Activated naive CD4-positive, alpha-beta T cell treated with anti-CD3 and anti-CD28 coated beads, Interleukin-2, amount 50 U/mL, for 24 hours (primary cell): Measurements from ENCODE around the gene SLC29A4.
"Not testable (repeated sequence)": the region's sequence is repeated elsewhere in the genome, so short reads cannot be mapped to it uniquely, and the experiment has no call there.

ENCODE experiments used
- H3K27ac Mint-ChIP-seq: one replicate; pipeline ENCODE4 v1.8.0; 2021; ENCODE audit warnings: mild to moderate bottlenecking, mixed read lengths
- H3K27me3 Mint-ChIP-seq: one replicate; pipeline ENCODE4 v1.8.0; 2021; ENCODE audit warnings: mixed read lengths
- H3K36me3 Mint-ChIP-seq: one replicate; pipeline ENCODE4 v1.8.0; 2021; ENCODE audit warnings: mixed read lengths
- H3K4me1 Mint-ChIP-seq: one replicate; pipeline ENCODE4 v1.8.0; 2021; ENCODE audit warnings: mixed read lengths
- H3K4me3 Mint-ChIP-seq: one replicate; pipeline ENCODE4 v1.8.0; 2021; ENCODE audit warnings: mild to moderate bottlenecking, mixed read lengths
- H3K9me3 Mint-ChIP-seq: one replicate; pipeline ENCODE4 v1.8.0; 2021; ENCODE audit warnings: mixed read lengths

The SLC29A4 gene

GRCh38 chr7:5282543-5283316, at the start of gene SLC29A4:
Gene SLC29A4, plus strand, starts transcription at chr7:5282943. Its CDS starts 4,874 bp downstream, at chr7:5287817.
- Mint-ChIP-seq H3K27me3 (peaks cover 6% of the 10 kb centered on the region), H3K9me3 (no peaks in the 10 kb centered on the region), H3K36me3 (no peaks in the 10 kb centered on the region), H3K4me3 (no peak within 1 kb of the TSS), H3K4me1 (no peaks in the 10 kb centered on the region), H3K27ac (no peak within 1 kb of the TSS)

- Mint-ChIP-seq H3K9me3 (no peaks in the 10 kb centered on the region), H3K4me1 (peaks cover 10% of the 10 kb centered on the region), H3K4me3 (no peak overlapping the region)
These were observed 47.6 kb upstream of the SLC29A4 start for GRCh38 chr7:5234852-5235831.

GRCh38 chr7:5237286-5237685, 45.5 kb upstream of the SLC29A4 start:
- no peak overlapping the region for H3K27ac Mint-ChIP-seq
- peaks cover 14% of the 10 kb centered on the region for H3K4me1 Mint-ChIP-seq
- no peak overlapping the region for H3K4me3 Mint-ChIP-seq
- no peaks in the 10 kb centered on the region for H3K9me3 Mint-ChIP-seq
- H3K27me3 Mint-ChIP-seq: peaks cover 15% of the 10 kb centered on the region
- H3K36me3 Mint-ChIP-seq: no peaks in the 10 kb centered on the region

More at GRCh38 chr7:5234852-5235831, 47.6 kb upstream of the SLC29A4 start:
- Mint-ChIP-seq H3K27me3 (peaks cover 7% of the 10 kb centered on the region), H3K36me3 (peaks cover 5% of the 10 kb centered on the region), H3K27ac (no peak overlapping the region)

- no peaks in the 10 kb centered on the region for H3K9me3 Mint-ChIP-seq
- no peak overlapping the region for H3K27ac Mint-ChIP-seq
- no peak overlapping the region for H3K4me3 Mint-ChIP-seq
- H3K27me3 Mint-ChIP-seq: peaks cover 15% of the 10 kb centered on the region
- H3K4me1 Mint-ChIP-seq: peaks cover 14% of the 10 kb centered on the region
- no peaks in the 10 kb centered on the region for H3K36me3 Mint-ChIP-seq
These were observed 44.2 kb upstream of the SLC29A4 start for GRCh38 chr7:5238500-5238899.

- Mint-ChIP-seq H3K36me3 (no peaks in the 10 kb centered on the region), H3K27me3 (peaks cover 12% of the 10 kb centered on the region), H3K4me1 (peaks cover 14% of the 10 kb centered on the region), H3K4me3 (no peak overlapping the region), H3K9me3 (no peaks in the 10 kb centered on the region), H3K27ac (no peak overlapping the region)
These were observed 39.5 kb upstream of the SLC29A4 start for GRCh38 chr7:5243261-5243660.

- H3K4me1 Mint-ChIP-seq: no peaks in the 10 kb centered on the region
- H3K27ac Mint-ChIP-seq: no peak overlapping the region
- H3K27me3 Mint-ChIP-seq: no peaks in the 10 kb centered on the region
- no peaks in the 10 kb centered on the region for H3K36me3 Mint-ChIP-seq
- no peaks in the 10 kb centered on the region for H3K9me3 Mint-ChIP-seq
- no peak overlapping the region for H3K4me3 Mint-ChIP-seq
These were observed 34.4 kb upstream of the SLC29A4 start for GRCh38 chr7:5248201-5248885.

- H3K4me1 Mint-ChIP-seq, H3K4me3 Mint-ChIP-seq, H3K36me3 Mint-ChIP-seq, H3K9me3 Mint-ChIP-seq, H3K27me3 Mint-ChIP-seq, H3K27ac Mint-ChIP-seq: not testable (repeated sequence)
These were observed 32.0 kb upstream of the SLC29A4 start for GRCh38 chr7:5250787-5251186.

- H3K27ac Mint-ChIP-seq, H3K9me3 Mint-ChIP-seq, H3K4me1 Mint-ChIP-seq, H3K4me3 Mint-ChIP-seq, H3K36me3 Mint-ChIP-seq, H3K27me3 Mint-ChIP-seq: not testable (repeated sequence)
These were observed 29.2 kb upstream of the SLC29A4 start for GRCh38 chr7:5253529-5253928.

GRCh38 chr7:5254371-5254770, 28.4 kb upstream of the SLC29A4 start:
- not testable (repeated sequence) for H3K9me3 Mint-ChIP-seq, H3K36me3 Mint-ChIP-seq, H3K27ac Mint-ChIP-seq, H3K27me3 Mint-ChIP-seq, H3K4me3 Mint-ChIP-seq, H3K4me1 Mint-ChIP-seq

GRCh38 chr7:5255832-5256231, 26.9 kb upstream of the SLC29A4 start:
- H3K27me3 Mint-ChIP-seq: no peaks in the 10 kb centered on the region
- no peak overlapping the region for H3K4me3 Mint-ChIP-seq
- H3K9me3 Mint-ChIP-seq: no peaks in the 10 kb centered on the region

GRCh38 chr7:5260530-5261068, 22.1 kb upstream of the SLC29A4 start:
- H3K4me1 Mint-ChIP-seq, H3K36me3 Mint-ChIP-seq, H3K4me3 Mint-ChIP-seq, H3K9me3 Mint-ChIP-seq, H3K27me3 Mint-ChIP-seq, H3K27ac Mint-ChIP-seq: not testable (repeated sequence)

More at GRCh38 chr7:5255832-5256231, 26.9 kb upstream of the SLC29A4 start:
- Mint-ChIP-seq H3K4me1 (no peaks in the 10 kb centered on the region), H3K27ac (no peak overlapping the region), H3K36me3 (no peaks in the 10 kb centered on the region)

GRCh38 chr7:5263066-5263465, 19.7 kb upstream of the SLC29A4 start:
- H3K36me3 Mint-ChIP-seq, H3K9me3 Mint-ChIP-seq, H3K4me3 Mint-ChIP-seq, H3K27me3 Mint-ChIP-seq, H3K4me1 Mint-ChIP-seq, H3K27ac Mint-ChIP-seq: not testable (repeated sequence)

GRCh38 chr7:5265320-5266190, 17.2 kb upstream of the SLC29A4 start:
- Mint-ChIP-seq H3K4me3 (no peak overlapping the region), H3K9me3 (no peaks in the 10 kb centered on the region), H3K4me1 (no peaks in the 10 kb centered on the region), H3K27ac (no peak overlapping the region), H3K36me3 (no peaks in the 10 kb centered on the region), H3K27me3 (no peaks in the 10 kb centered on the region)

- Mint-ChIP-seq H3K27me3 (no peaks in the 10 kb centered on the region), H3K4me1 (no peaks in the 10 kb centered on the region), H3K27ac (no peak overlapping the region), H3K9me3 (no peaks in the 10 kb centered on the region), H3K4me3 (no peak overlapping the region), H3K36me3 (no peaks in the 10 kb centered on the region)
These were observed 16.3 kb upstream of the SLC29A4 start for GRCh38 chr7:5266191-5267028.
